ENCODE results near the gene RFC1. TPM values are rescaled to one million over a fixed set of nuclear protein-coding genes. Genes with fewer than 3 reads are reported as not detected.

Gene RFC1
- total and polyA plus RNA-seq, 2 donors (not counting 3 experiments of a cell fraction or from before 2014, with no cell fraction given), result 12.9 to 57.1 TPM

- Histone ChIP-seq H3K27ac (ENCODE audit: insufficient read depth, low read depth, low read length) (no peak overlapping the region), H3K4me3 (replicated peaks in 1 of 3; ENCODE audit: insufficient read depth in 1 of 3, low read depth in 1 of 3, low read length in 3 of 3) (no peak overlapping the region), H3K36me3 (ENCODE audit: control insufficient read depth in 2 of 2, extremely low read depth in 1 of 2, insufficient read depth in 2 of 2, low read length in 2 of 2) (peaks cover 0 to 10% of the 10 kb centered on the region in 2 experiments), H3K9me3 (replicated peaks; ENCODE audit: control insufficient read depth, insufficient read depth, low read length) (no peaks in the 10 kb centered on the region), H2AFZ (ENCODE audit: low read depth, low read length) (no peak overlapping the region), H4K20me1 (replicated peaks; ENCODE audit: control insufficient read depth, extremely low read depth, insufficient read depth, low read length) (no peaks in the 10 kb centered on the region), H3K4me1 (ENCODE audit: control insufficient read depth, extremely low read depth, insufficient read depth, low read length) (peaks cover 5% of the 10 kb centered on the region), H3K9ac (replicated peaks; ENCODE audit: extremely low read depth, insufficient read depth, low read length) (no peak overlapping the region), H3K4me2 (ENCODE audit: insufficient read depth, low read length) (no peak overlapping the region), H3K79me2 (ENCODE audit: control insufficient read depth, insufficient read depth, low read length) (peaks cover 8% of the 10 kb centered on the region), H3K9me1 (replicated peaks; ENCODE audit: control insufficient read depth, extremely low read depth, insufficient read depth, low read length) (no peaks in the 10 kb centered on the region), H3K27me3 (ENCODE audit: control insufficient read depth in 2 of 2, insufficient read depth in 2 of 2, low read length in 2 of 2) (no peaks in the 10 kb centered on the region)
- TF ChIP-seq MAX (IDR thresholded peaks at IDR 0.05; ENCODE audit: insufficient read depth, insufficient read length) (no peak), CTCF (IDR thresholded peaks at IDR 0.05; ENCODE audit: extremely low read depth in 1 of 2, insufficient read depth in 1 of 2, low read depth in 1 of 2, low read length in 2 of 2) (no peak), GATA2 (IDR thresholded peaks at IDR 0.05; ENCODE audit: insufficient read depth, insufficient read length, low read depth, low read length) (no peak)
- no TSS peak for BruUV-seq (replicated peaks)
- ChIA-PET POLR2A (interaction anchor here (0.6 kb wide), 1 partner anchor 30 kb away, joined by 4 read pairs; no protein-coding TSS in a partner anchor), CTCF (interaction anchor here (1.1 to 4.5 kb wide), 2 partner anchors 9 to 12 kb away, joined by 3 to 20 read pairs; no protein-coding TSS in a partner anchor)
- DNase-seq (ENCODE audit: low read depth, low spot score) (peak; percentile 10), FAIRE-seq (no peak)
- intact Hi-C loops (cut with micrococcal nuclease) (no loop called here), dilution Hi-C loops (cut with MboI; ENCODE audit: extremely low pct_ligation_motif_present, low sequenced_read_pairs) (no loop called here)
These were observed 41.7 kb downstream of the RFC1 start for GRCh38 chr4:39324446-39324845.

- POLR2A ChIA-PET, result interaction anchor here (0.6 kb wide), 1 partner anchor 20 kb away, joined by 4 read pairs; no protein-coding TSS in a partner anchor
- BruUV-seq (replicated peaks), result no TSS peak
- Histone ChIP-seq H3K9me3 (replicated peaks; ENCODE audit: control insufficient read depth, insufficient read depth, low read length) (no peaks in the 10 kb centered on the region), H3K4me2 (ENCODE audit: insufficient read depth, low read length) (no peak overlapping the region), H3K36me3 (ENCODE audit: control insufficient read depth in 2 of 2, extremely low read depth in 1 of 2, insufficient read depth in 2 of 2, low read length in 2 of 2) (peaks cover 0 to 10% of the 10 kb centered on the region in 2 experiments), H3K4me1 (ENCODE audit: control insufficient read depth, extremely low read depth, insufficient read depth, low read length) (peaks cover 5% of the 10 kb centered on the region), H3K4me3 (replicated peaks in 1 of 3; ENCODE audit: insufficient read depth in 1 of 3, low read depth in 1 of 3, low read length in 3 of 3) (no peak overlapping the region), H4K20me1 (replicated peaks; ENCODE audit: control insufficient read depth, extremely low read depth, insufficient read depth, low read length) (no peaks in the 10 kb centered on the region), H3K9ac (replicated peaks; ENCODE audit: extremely low read depth, insufficient read depth, low read length) (no peak overlapping the region), H3K27ac (ENCODE audit: insufficient read depth, low read depth, low read length) (no peak overlapping the region), H3K9me1 (replicated peaks; ENCODE audit: control insufficient read depth, extremely low read depth, insufficient read depth, low read length) (no peaks in the 10 kb centered on the region), H3K27me3 (ENCODE audit: control insufficient read depth in 2 of 2, insufficient read depth in 2 of 2, low read length in 2 of 2) (no peaks in the 10 kb centered on the region), H3K79me2 (ENCODE audit: control insufficient read depth, insufficient read depth, low read length) (peaks cover 6% of the 10 kb centered on the region), H2AFZ (ENCODE audit: low read depth, low read length) (no peak overlapping the region)
- intact Hi-C loops (cut with micrococcal nuclease), result no loop called here
- TF ChIP-seq POLR2AphosphoS5 (IDR thresholded peaks at IDR 0.05; ENCODE audit: insufficient read depth, low read depth, low read length) (no peak), MAX (IDR thresholded peaks at IDR 0.05; ENCODE audit: insufficient read depth, insufficient read length) (no peak), EZH2 (IDR thresholded peaks at IDR 0.05; ENCODE audit: borderline replicate concordance, low read depth, low read length, severe bottlenecking) (no peak), JUN (IDR thresholded peaks at IDR 0.05; ENCODE audit: borderline replicate concordance, insufficient read depth, insufficient read length, low read depth) (no peak), CTCF (IDR thresholded peaks at IDR 0.05; ENCODE audit: extremely low read depth in 1 of 2, insufficient read depth in 1 of 2, low read depth in 1 of 2, low read length in 2 of 2) (no peak), MYC (IDR thresholded peaks at IDR 0.05; ENCODE audit: low read depth, low read length) (no peak), POLR2A (IDR thresholded peaks at IDR 0.05; ENCODE audit: low read depth, low read length) (no peak), FOS (IDR thresholded peaks at IDR 0.05; ENCODE audit: borderline replicate concordance, insufficient read depth, low read length) (no peak), GATA2 (IDR thresholded peaks at IDR 0.05; ENCODE audit: insufficient read depth, insufficient read length, low read depth, low read length) (no peak)
- CTCF ChIA-PET, result interaction anchor here (1.1 to 4.5 kb wide), 2 partner anchors 9 to 12 kb away, joined by 3 to 20 read pairs; no protein-coding TSS in a partner anchor
- FAIRE-seq, result no peak
- no peak for DNase-seq (ENCODE audit: low read depth, low spot score)
- dilution Hi-C loops (cut with MboI; ENCODE audit: extremely low pct_ligation_motif_present, low sequenced_read_pairs), result no loop called here
These were observed 42.3 kb downstream of the RFC1 start for GRCh38 chr4:39323821-39324220.

Measured in endothelial cell of umbilical vein (primary cell).